Fibroblast of lung (primary cell): ENCODE data around the gene PTPN9. TPM values are rescaled to one million over a fixed set of nuclear protein-coding genes. Genes with fewer than 3 reads are reported as not detected.
A peak's percentile ranks its signal among the peaks of the same experiment; 100 is the strongest.

Experiments used
- DNase-seq, 2 donors: peaks; one replicate each; pipeline versions ENCODE4 v3.0.0 to v3.0.0-alpha.2; 2010; ENCODE audit warnings: low read depth in 2 of 2
- H2AFZ ChIP-seq: 2 replicates; pipeline ENCODE4 v1.5.1; 2012; ENCODE audit warnings: low read length, control low read depth, inconsistent platforms
- H3K27ac ChIP-seq: 2 replicates; pipeline ENCODE4 v1.5.1; 2011; ENCODE audit warnings: low read length, control low read depth; ENCODE audit not compliant: insufficient read depth
- H3K27me3 ChIP-seq: 2 replicates; pipeline ENCODE4 v1.5.1; 2011; ENCODE audit warnings: mild to moderate bottlenecking, low read length; ENCODE audit not compliant: control insufficient read depth, insufficient read depth
- H3K36me3 ChIP-seq: 2 replicates; pipeline ENCODE4 v1.5.1; 2011; ENCODE audit warnings: low read length; ENCODE audit not compliant: control insufficient read depth, insufficient read depth
- H3K4me1 ChIP-seq: 2 replicates; pipeline ENCODE4 v1.5.1; 2011; ENCODE audit warnings: low read length; ENCODE audit not compliant: control insufficient read depth, insufficient read depth; ENCODE audit errors: extremely low read depth
- H3K4me2 ChIP-seq: 2 replicates; pipeline ENCODE4 v1.5.1; 2011; ENCODE audit warnings: low read length, control low read depth; ENCODE audit not compliant: insufficient read depth; ENCODE audit errors: extremely low read depth
- H3K4me3 ChIP-seq, 4 experiments: fragments of 200-600 bp in 1 of 4; sonication (generic) in 1 of 4; replicated peaks in 1 of 4; 2 replicates each; pipeline ENCODE4 v1.5.1; 2011 to 2016; ENCODE audit warnings: low read length in 4 of 4, low read depth in 3 of 4, mild to moderate bottlenecking in 3 of 4, control low read depth in 2 of 4, inconsistent platforms in 1 of 4, mixed read lengths in 1 of 4; ENCODE audit not compliant: insufficient read depth in 1 of 4; ENCODE audit errors: control extremely low read depth in 1 of 4
- H3K79me2 ChIP-seq: 2 replicates; pipeline ENCODE4 v1.5.1; 2012; ENCODE audit warnings: mild to moderate bottlenecking, low read length, inconsistent platforms; ENCODE audit not compliant: control insufficient read depth, insufficient read depth
- H3K9ac ChIP-seq: 2 replicates; pipeline ENCODE4 v1.5.1; 2011; ENCODE audit warnings: mild to moderate bottlenecking, low read length, control low read depth; ENCODE audit not compliant: insufficient read depth
- H3K9me3 ChIP-seq: 2 replicates; pipeline ENCODE4 v1.5.1; 2012; ENCODE audit warnings: low read depth, low read length; ENCODE audit not compliant: control insufficient read depth, insufficient read depth
- H4K20me1 ChIP-seq: 2 replicates; pipeline ENCODE4 v1.5.1; 2011; ENCODE audit warnings: low read length; ENCODE audit not compliant: control insufficient read depth, insufficient read depth; ENCODE audit errors: extremely low read depth
- CTCF ChIP-seq, 2 donors: IDR thresholded peaks in 1 of 2; conservative IDR thresholded peaks in 1 of 2; 1 replicate in 1 of 2; 2 replicates in 1 of 2; pipeline ENCODE4 v1.5.1; 2011 to 2012; ENCODE audit warnings: low read length in 2 of 2, control low read depth in 1 of 2, inconsistent platforms in 1 of 2, low read depth in 1 of 2, mild to moderate bottlenecking in 1 of 2
- EZH2 ChIP-seq: IDR thresholded peaks from 2 replicates; pipeline ENCODE4 v1.5.1; 2012; ENCODE audit warnings: low read length, control low read depth, mild to moderate bottlenecking; ENCODE audit errors: missing control alignments
- polyA plus RNA-seq, 2 donors: library from polyadenylated mRNA; depleted of rRNA in 1 of 2; stranded (reverse) in 1 of 2; unstranded in 1 of 2; fragments of >200 nt; gene quantifications; 2 replicates each; pipeline ENCODE4 v1.2.1, GENCODE V29; 2011 to 2012; ENCODE audit warnings: missing spikeins in 1 of 2
- total RNA-seq: library from RNA; depleted of rRNA; stranded (reverse); fragments of >200 nt; gene quantifications from 2 replicates; pipeline ENCODE4 v1.2.1, GENCODE V29; 2014

The PTPN9 gene
- total and polyA plus RNA-seq, 2 donors (not counting 1 experiment from before 2014, with no cell fraction given): 20.6 to 41.6 TPM

DNA sequence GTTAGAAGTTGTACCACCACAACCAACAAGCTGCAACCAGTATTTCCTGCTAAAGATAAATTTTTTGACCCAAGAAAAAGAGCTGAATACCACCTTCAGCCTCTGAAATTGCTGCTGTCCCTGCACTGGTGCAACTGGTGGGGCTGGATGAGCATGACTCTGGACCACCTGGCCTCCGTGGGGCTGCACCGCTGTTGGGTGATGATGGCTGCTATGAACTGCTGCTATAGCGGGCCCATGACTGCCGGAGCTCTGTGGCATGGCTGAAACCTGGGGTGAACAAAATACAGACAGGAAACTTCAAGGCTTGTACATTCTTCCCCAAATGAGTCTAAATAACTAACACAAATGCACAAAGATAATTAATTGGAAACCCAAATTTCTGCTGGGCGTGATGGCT lies 156.6 kb downstream of the PTPN9 start:
- no peak for DNase-seq
- H3K79me2 ChIP-seq: no peaks in the 10 kb centered on the region
- no peak overlapping the region for H2AFZ ChIP-seq
- no peaks in the 10 kb centered on the region for H4K20me1 ChIP-seq
- no peak overlapping the region for H3K27ac ChIP-seq
- H3K9ac ChIP-seq: no peak overlapping the region
- TF ChIP-seq EZH2: no peak
- TF ChIP-seq CTCF (conservative IDR thresholded peaks at IDR 0.05 in 1 of 2, IDR thresholded peaks at IDR 0.05 in 1 of 2; ENCODE audit: low read depth in 1 of 2, low read length in 2 of 2): no peak
- H3K4me2 ChIP-seq: no peak overlapping the region
- no peaks in the 10 kb centered on the region for H3K27me3 ChIP-seq
- no peak overlapping the region for H3K4me3 ChIP-seq
- H3K36me3 ChIP-seq: peaks cover 4% of the 10 kb centered on the region
- H3K4me1 ChIP-seq: peaks cover 2% of the 10 kb centered on the region
- H3K9me3 ChIP-seq: no peaks in the 10 kb centered on the region

DNA sequence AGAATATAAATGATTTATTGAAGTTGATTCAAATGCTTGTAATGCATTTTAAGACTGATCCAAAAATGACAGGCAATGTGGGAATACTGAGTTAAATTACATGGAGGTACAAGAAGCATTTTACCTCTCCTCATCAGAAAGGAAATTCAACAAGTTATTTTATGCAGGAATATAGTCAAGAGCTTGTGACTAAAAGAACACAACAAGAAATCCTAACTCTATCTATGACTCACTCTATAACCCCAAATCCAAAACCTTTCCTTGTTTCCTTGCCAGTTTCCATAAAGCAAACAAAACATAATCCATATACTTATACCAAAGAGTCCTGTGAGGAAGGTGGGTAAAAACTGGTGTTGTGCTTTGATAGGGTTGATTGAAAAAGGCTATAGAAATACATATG lies 158.4 kb downstream of the PTPN9 start:
- peaks cover 2% of the 10 kb centered on the region for H3K4me1 ChIP-seq
- no peaks in the 10 kb centered on the region for H3K79me2 ChIP-seq
- peaks cover 4% of the 10 kb centered on the region for H3K36me3 ChIP-seq
- no peak overlapping the region for H3K27ac ChIP-seq
- TF ChIP-seq CTCF (conservative IDR thresholded peaks at IDR 0.05 in 1 of 2, IDR thresholded peaks at IDR 0.05 in 1 of 2; ENCODE audit: low read depth in 1 of 2, low read length in 2 of 2) (no peak), EZH2 (no peak)
- no peak overlapping the region for H2AFZ ChIP-seq
- no peaks in the 10 kb centered on the region for H3K9me3 ChIP-seq
- DNase-seq: peak; percentile 33 to 54
- no peaks in the 10 kb centered on the region for H4K20me1 ChIP-seq
- H3K4me3 ChIP-seq: no peak overlapping the region
- no peak overlapping the region for H3K4me2 ChIP-seq
- H3K9ac ChIP-seq: no peak overlapping the region
- H3K27me3 ChIP-seq: no peaks in the 10 kb centered on the region

DNA sequence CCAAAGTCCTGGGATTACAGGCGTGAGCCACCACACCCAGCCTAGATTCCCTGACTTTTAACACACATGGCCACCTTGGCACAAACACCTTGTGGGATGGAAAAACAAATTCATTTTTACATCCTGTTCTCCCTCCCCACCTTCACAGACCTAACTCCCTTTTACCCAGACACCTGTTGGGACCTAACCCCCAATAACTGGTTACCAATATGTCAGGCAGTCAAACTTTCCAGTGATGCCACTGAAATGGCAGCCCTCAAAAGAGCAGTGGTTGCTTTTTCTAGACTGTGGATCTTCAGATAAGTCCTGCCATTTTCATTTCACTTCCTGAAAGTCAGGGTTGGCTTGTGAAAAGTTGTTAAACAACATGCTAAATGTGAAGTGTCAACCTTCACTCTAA lies 162.5 kb downstream of the PTPN9 start:
- Histone ChIP-seq H3K27ac (no peak overlapping the region), H3K4me1 (peaks cover 2% of the 10 kb centered on the region), H3K4me2 (no peak overlapping the region), H4K20me1 (no peaks in the 10 kb centered on the region), H3K4me3 (no peak overlapping the region), H3K9ac (no peak overlapping the region), H3K9me3 (no peaks in the 10 kb centered on the region), H3K27me3 (no peaks in the 10 kb centered on the region), H2AFZ (no peak overlapping the region), H3K79me2 (no peaks in the 10 kb centered on the region), H3K36me3 (no peaks in the 10 kb centered on the region)
- no peak for TF ChIP-seq CTCF (conservative IDR thresholded peaks at IDR 0.05 in 1 of 2, IDR thresholded peaks at IDR 0.05 in 1 of 2; ENCODE audit: low read depth in 1 of 2, low read length in 2 of 2)
- TF ChIP-seq EZH2: no peak
- DNase-seq: no peak

Other genes starting within 250 kb of the PTPN9 start
- 43.1 and 65.9 TPM in 2 replicates for gene COMMD4, start 243.3 kb downstream of the PTPN9 start, total RNA-seq
- 74.9 and 137 TPM in 2 replicates for gene COMMD4, start 243.3 kb downstream of the PTPN9 start, polyA plus RNA-seq
- gene NEIL1, start 232.3 kb downstream of the PTPN9 start, total RNA-seq: 4.4 and 6.3 TPM in 2 replicates
- gene NEIL1, start 232.3 kb downstream of the PTPN9 start, polyA plus RNA-seq: 0.66 and 0.68 TPM in 2 replicates
- gene MAN2C1, start 210.7 kb downstream of the PTPN9 start, total RNA-seq: 94.3 and 124 TPM in 2 replicates
- 27.3 and 40.6 TPM in 2 replicates for gene MAN2C1, start 210.7 kb downstream of the PTPN9 start, polyA plus RNA-seq
- 21.1 and 27.2 TPM in 2 replicates for gene SIN3A, start 127.6 kb downstream of the PTPN9 start, total RNA-seq
- 23.0 and 30.3 TPM in 2 replicates for gene SIN3A, start 127.6 kb downstream of the PTPN9 start, polyA plus RNA-seq
- gene SNUPN, start 46.4 kb upstream of the PTPN9 start, total RNA-seq: 31.3 and 32.7 TPM in 2 replicates
- 32.1 and 35.9 TPM in 2 replicates for gene SNUPN, start 46.4 kb upstream of the PTPN9 start, polyA plus RNA-seq
- 45.1 and 58.6 TPM in 2 replicates for gene IMP3, start 60.9 kb upstream of the PTPN9 start, total RNA-seq
- 34.0 and 48.4 TPM in 2 replicates for gene IMP3, start 60.9 kb upstream of the PTPN9 start, polyA plus RNA-seq
- gene SNX33, start 68.6 kb upstream of the PTPN9 start, total RNA-seq: 19.5 and 24.6 TPM in 2 replicates
- gene SNX33, start 68.6 kb upstream of the PTPN9 start, polyA plus RNA-seq: 16.1 and 17.5 TPM in 2 replicates
- gene CSPG4, start 133.5 kb upstream of the PTPN9 start, total RNA-seq: 26.5 and 109 TPM in 2 replicates
- 14.5 and 23.1 TPM in 2 replicates for gene CSPG4, start 133.5 kb upstream of the PTPN9 start, polyA plus RNA-seq